Loucy (cell line): ENCODE results near the gene ARHGAP15.

Experiments used
- H2AFZ ChIP-seq: fragments of 200-600 bp; sonication (generic); 2 replicates; pipeline ENCODE4 v1.6.0; 2016; ENCODE audit warnings: antibody characterized with exemption, mild to moderate bottlenecking, low read length, moderate library complexity
- H3F3A ChIP-seq: fragments of 200-600 bp; 2 replicates; pipeline ENCODE4 v1.6.0; 2016; ENCODE audit warnings: antibody characterized with exemption, low read depth, mild to moderate bottlenecking
- H3K27me3 ChIP-seq: fragments of 200-600 bp; sonication (generic); 2 replicates; pipeline ENCODE4 v1.6.1; 2014; ENCODE audit warnings: low read length, mild to moderate bottlenecking; ENCODE audit not compliant: insufficient read depth, poor library complexity, severe bottlenecking
- H3K36me3 ChIP-seq: fragments of 200-600 bp; sonication (generic); 2 replicates; pipeline ENCODE4 v1.6.1; 2016; ENCODE audit warnings: low read length; ENCODE audit not compliant: insufficient read depth
- H3K4me1 ChIP-seq: fragments of 200-600 bp; sonication (generic); 2 replicates; pipeline ENCODE4 v1.5.1; 2014; ENCODE audit warnings: low read length, mild to moderate bottlenecking; ENCODE audit not compliant: insufficient read depth, poor library complexity, severe bottlenecking
- H3K4me2 ChIP-seq: fragments of 200-600 bp; sonication (generic); 2 replicates; pipeline ENCODE4 v1.6.0; 2014; ENCODE audit warnings: antibody characterized with exemption, low read length, low read depth, mild to moderate bottlenecking; ENCODE audit not compliant: poor library complexity, severe bottlenecking
- H3K4me3 ChIP-seq: fragments of 200-600 bp; sonication (generic); 2 replicates; pipeline ENCODE4 v1.5.1; 2014; ENCODE audit warnings: low read length, mild to moderate bottlenecking, mixed read lengths; ENCODE audit not compliant: poor library complexity, severe bottlenecking
- H3K79me2 ChIP-seq: fragments of 200-600 bp; sonication (generic); 2 replicates; pipeline ENCODE4 v1.6.1; 2014; ENCODE audit warnings: low read length; ENCODE audit not compliant: insufficient read depth
- H3K9ac ChIP-seq: fragments of 200-600 bp; sonication (generic); 2 replicates; pipeline ENCODE4 v1.6.0; 2014; ENCODE audit warnings: mild to moderate bottlenecking, low read depth, low read length, moderate library complexity; ENCODE audit not compliant: poor library complexity, severe bottlenecking
- H3K9me2 ChIP-seq: fragments of 200-600 bp; sonication (generic); replicated peaks from 2 replicates; pipeline ENCODE4 v1.6.1; 2016; ENCODE audit warnings: low read depth, low read length, mixed read lengths
- H3K9me3 ChIP-seq: fragments of 200-600 bp; sonication (generic); 2 replicates; pipeline ENCODE4 v1.6.1; 2014; ENCODE audit warnings: mild to moderate bottlenecking, antibody characterized with exemption, low read length, low read depth; ENCODE audit not compliant: insufficient read depth
- H4K20me1 ChIP-seq: fragments of 200-600 bp; sonication (generic); 2 replicates; pipeline ENCODE4 v1.6.0; 2014; ENCODE audit warnings: antibody characterized with exemption, low read length, mild to moderate bottlenecking; ENCODE audit not compliant: insufficient read depth, poor library complexity, severe bottlenecking
- CTCF ChIP-seq: fragments of 200-600 bp; sonication (generic); conservative IDR thresholded peaks from 2 replicates; pipeline ENCODE4 v1.5.1; 2014; ENCODE audit warnings: mild to moderate bottlenecking, antibody characterized with exemption, low read length
- EZH2phosphoT487 ChIP-seq: fragments of 200-600 bp; IDR thresholded peaks from 2 replicates; pipeline ENCODE4 v1.6.1; 2018; ENCODE audit warnings: antibody characterized with exemption, mild to moderate bottlenecking, moderate library complexity, borderline replicate concordance

ARHGAP15 gene

GRCh38 chr2:143629340-143629739 is 500.1 kb downstream of the ARHGAP15 start:
- no peak for TF ChIP-seq CTCF
- TF ChIP-seq EZH2phosphoT487, result no peak
- Histone ChIP-seq H3K9me2 (no peaks in the 10 kb centered on the region), H3F3A (no peaks in the 10 kb centered on the region), H3K9me3 (no peaks in the 10 kb centered on the region), H4K20me1 (no peaks in the 10 kb centered on the region), H3K4me1 (no peaks in the 10 kb centered on the region), H3K4me2 (no peak overlapping the region), H2AFZ (no peak overlapping the region), H3K9ac (no peak overlapping the region), H3K36me3 (peaks cover 63% of the 10 kb centered on the region), H3K27me3 (no peaks in the 10 kb centered on the region), H3K79me2 (no peaks in the 10 kb centered on the region), H3K4me3 (no peak overlapping the region)

GRCh38 chr2:143632751-143633374 is 503.6 kb downstream of the ARHGAP15 start:
- Histone ChIP-seq H3F3A (no peaks in the 10 kb centered on the region), H3K4me2 (no peak overlapping the region), H3K4me1 (no peaks in the 10 kb centered on the region), H3K9me2 (no peaks in the 10 kb centered on the region), H3K4me3 (no peak overlapping the region), H2AFZ (no peak overlapping the region), H3K36me3 (peaks cover 53% of the 10 kb centered on the region), H4K20me1 (no peaks in the 10 kb centered on the region), H3K27me3 (no peaks in the 10 kb centered on the region), H3K9me3 (no peaks in the 10 kb centered on the region), H3K9ac (no peak overlapping the region), H3K79me2 (no peaks in the 10 kb centered on the region)
- TF ChIP-seq EZH2phosphoT487, result no peak
- no peak for TF ChIP-seq CTCF

- TF ChIP-seq EZH2phosphoT487 (no peak), CTCF (no peak)
- Histone ChIP-seq H3K9me2 (no peaks in the 10 kb centered on the region), H3F3A (no peaks in the 10 kb centered on the region), H3K4me2 (no peak overlapping the region), H3K9me3 (no peaks in the 10 kb centered on the region), H3K9ac (no peak overlapping the region), H3K27me3 (no peaks in the 10 kb centered on the region), H3K79me2 (no peaks in the 10 kb centered on the region), H3K36me3 (peaks cover 48% of the 10 kb centered on the region), H4K20me1 (no peaks in the 10 kb centered on the region), H2AFZ (no peak overlapping the region), H3K4me3 (no peak overlapping the region), H3K4me1 (no peaks in the 10 kb centered on the region)
Measured at GRCh38 chr2:143633419-143633818, 504.2 kb downstream of the ARHGAP15 start.
